Mesenchymal stem cell (in vitro differentiated cells and primary cell): ENCODE data around the gene SOWAHA.

Experiments
- DNase-seq: peaks from one replicate; pipeline ENCODE4 v3.0.0-alpha.2; 2013
- H2AFZ ChIP-seq: one replicate; pipeline ENCODE4 v1.6.1; 2013; ENCODE audit warnings: low read depth, mild to moderate bottlenecking, control low read depth, inconsistent platforms, low read length, moderate library complexity
- H2AK5ac ChIP-seq: 2 replicates; pipeline ENCODE4 v1.6.1; 2013; ENCODE audit warnings: low read length, moderate library complexity, mild to moderate bottlenecking, inconsistent platforms; ENCODE audit not compliant: severe bottlenecking
- H2BK120ac ChIP-seq: one replicate; pipeline ENCODE4 v1.6.1; 2013; ENCODE audit warnings: low read depth, mild to moderate bottlenecking, inconsistent platforms, low read length, moderate library complexity
- H2BK12ac ChIP-seq, 2 experiments: one replicate each; pipeline ENCODE4 v1.6.1; 2013; ENCODE audit warnings: inconsistent platforms in 2 of 2, low read length in 2 of 2, mild to moderate bottlenecking in 2 of 2, moderate library complexity in 2 of 2, control low read depth in 1 of 2
- H2BK15ac ChIP-seq: one replicate; pipeline ENCODE4 v1.6.1; 2013; ENCODE audit warnings: mild to moderate bottlenecking, low read depth, inconsistent platforms; ENCODE audit not compliant: poor library complexity, severe bottlenecking
- H2BK5ac ChIP-seq: 2 replicates; pipeline ENCODE4 v1.6.1; 2013; ENCODE audit warnings: low read depth, mild to moderate bottlenecking, low read length, control low read depth, inconsistent platforms; ENCODE audit not compliant: poor library complexity, severe bottlenecking
- H3K14ac ChIP-seq, 2 experiments: one replicate each; pipeline ENCODE4 v1.6.1; 2013; ENCODE audit warnings: inconsistent platforms in 2 of 2, low read length in 2 of 2, control low read depth in 1 of 2, mild to moderate bottlenecking in 1 of 2, moderate library complexity in 1 of 2
- H3K18ac ChIP-seq, 2 experiments: one replicate each; pipeline ENCODE4 v1.6.1; 2013; ENCODE audit warnings: inconsistent platforms in 2 of 2, low read length in 2 of 2, control low read depth in 1 of 2, low read depth in 1 of 2, mild to moderate bottlenecking in 1 of 2
- H3K23ac ChIP-seq, 2 experiments: one replicate each; pipeline ENCODE4 v1.6.1; 2013; ENCODE audit warnings: inconsistent platforms in 2 of 2, low read length in 2 of 2, mild to moderate bottlenecking in 2 of 2, moderate library complexity in 2 of 2, control low read depth in 1 of 2
- H3K27ac ChIP-seq: 2 replicates; pipeline ENCODE4 v1.5.1; 2013; ENCODE audit warnings: mild to moderate bottlenecking, moderate library complexity, low read length, control low read depth, inconsistent platforms; ENCODE audit not compliant: poor library complexity, severe bottlenecking
- H3K27me3 ChIP-seq, 2 experiments: 2 replicates each; pipeline versions ENCODE4 v1.6.1 to v1.7.0; 2013; ENCODE audit warnings: low read length in 2 of 2, mild to moderate bottlenecking in 2 of 2, moderate library complexity in 2 of 2, control low read depth in 1 of 2, inconsistent platforms in 1 of 2; ENCODE audit not compliant: control insufficient read depth in 1 of 2, insufficient read depth in 1 of 2
- H3K36me3 ChIP-seq, 2 experiments: 2 replicates each; pipeline versions ENCODE4 v1.6.1 to v1.7.0; 2013; ENCODE audit warnings: low read length in 2 of 2, control low read depth in 1 of 2, inconsistent platforms in 1 of 2, low read depth in 1 of 2, mild to moderate bottlenecking in 1 of 2; ENCODE audit not compliant: insufficient read depth in 2 of 2, control insufficient read depth in 1 of 2
- H3K4ac ChIP-seq, 2 experiments: one replicate each; pipeline ENCODE4 v1.6.1; 2013; ENCODE audit warnings: inconsistent platforms in 2 of 2, low read length in 2 of 2, mild to moderate bottlenecking in 2 of 2, moderate library complexity in 2 of 2, control low read depth in 1 of 2, low read depth in 1 of 2
- H3K4me1 ChIP-seq: 2 replicates; pipeline ENCODE4 v1.6.1; 2013; ENCODE audit warnings: low read depth, low read length, control low read depth; ENCODE audit not compliant: control insufficient read depth, insufficient read depth
- H3K4me2 ChIP-seq: 2 replicates; pipeline ENCODE4 v1.6.1; 2013; ENCODE audit warnings: low read length, mild to moderate bottlenecking, inconsistent platforms; ENCODE audit not compliant: poor library complexity, severe bottlenecking
- H3K4me3 ChIP-seq, 2 experiments: 2 replicates each; pipeline versions ENCODE4 v1.5.1 to v1.7.0; 2013; ENCODE audit warnings: low read length in 2 of 2, mild to moderate bottlenecking in 2 of 2, control low read depth in 1 of 2, low read depth in 1 of 2; ENCODE audit not compliant: insufficient read depth in 1 of 2
- H3K79me1 ChIP-seq: replicated peaks from 2 replicates; pipeline ENCODE4 v1.6.1; 2013; ENCODE audit warnings: mild to moderate bottlenecking, control low read depth, low read length, inconsistent platforms; ENCODE audit not compliant: poor library complexity, severe bottlenecking
- H3K9ac ChIP-seq: 2 replicates; pipeline ENCODE4 v1.7.0; 2013; ENCODE audit warnings: mild to moderate bottlenecking, low read length, moderate library complexity
- H3K9me3 ChIP-seq: 2 replicates; pipeline ENCODE4 v1.7.0; 2013; ENCODE audit warnings: mild to moderate bottlenecking, low read length; ENCODE audit not compliant: control insufficient read depth
- H4K8ac ChIP-seq: one replicate; pipeline ENCODE4 v1.6.1; 2013; ENCODE audit warnings: inconsistent platforms, mild to moderate bottlenecking, low read length, moderate library complexity
- H4K91ac ChIP-seq: one replicate; pipeline ENCODE4 v1.6.1; 2013; ENCODE audit warnings: mild to moderate bottlenecking, low read length, inconsistent platforms
- WGBS: methylation state at CpG from one replicate; pipeline ENCODE4 v1.1.7; 2013; ENCODE audit warnings: mixed read lengths; 5-methylcytosine and 5-hydroxymethylcytosine counted together

SOWAHA gene

DNA sequence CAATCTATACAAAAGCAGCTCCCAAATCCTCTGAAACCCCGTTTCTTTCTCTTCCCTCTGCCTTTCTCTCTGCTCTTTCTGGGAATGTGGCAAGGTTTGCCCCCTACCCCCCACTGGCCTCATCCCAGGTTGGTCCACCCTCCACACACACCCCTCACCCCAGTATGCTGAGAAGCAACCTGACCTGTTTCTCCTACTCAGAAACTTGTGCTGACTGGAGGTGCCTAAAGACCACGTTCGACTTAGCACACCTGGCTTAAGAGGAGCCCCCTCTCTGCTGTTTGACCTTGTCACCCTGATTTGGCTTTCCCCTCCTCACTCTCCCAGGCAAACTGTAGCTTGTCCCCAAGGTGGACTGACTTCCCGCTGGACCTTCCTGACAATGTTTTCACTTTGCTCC is 35.0 kb upstream of the SOWAHA start:
- Histone ChIP-seq H3K9me3 (no peaks in the 10 kb centered on the region), H3K4me3 (peak overlapping the region in 1 of 2 experiments; percentile 85), H3K4me2 (peak overlapping the region; percentile 97), H3K23ac (peak overlapping the region in 1 of 2 experiments; percentile 11), H3K27ac (no peak overlapping the region), H3K18ac (no peak overlapping the region), H2AFZ (no peak overlapping the region), H3K14ac (no peak overlapping the region), H2BK12ac (no peak overlapping the region), H3K4me1 (peaks cover 37% of the 10 kb centered on the region), H3K4ac (no peak overlapping the region), H2BK5ac (no peak overlapping the region), H2BK15ac (no peak overlapping the region), H2BK120ac (no peak overlapping the region), H4K8ac (peak overlapping the region; percentile 95), H3K9ac (no peak overlapping the region), H4K91ac (peak overlapping the region; percentile 52), H2AK5ac (peak overlapping the region; percentile 37), H3K79me1 (peaks cover 27% of the 10 kb centered on the region), H3K36me3 (peaks cover 0 to 11% of the 10 kb centered on the region in 2 experiments), H3K27me3 (peaks cover 0 to 9% of the 10 kb centered on the region in 2 experiments)
- DNase-seq: no peak
- WGBS: 85% methylated on average over 3 of the region's 4 CpGs

DNA sequence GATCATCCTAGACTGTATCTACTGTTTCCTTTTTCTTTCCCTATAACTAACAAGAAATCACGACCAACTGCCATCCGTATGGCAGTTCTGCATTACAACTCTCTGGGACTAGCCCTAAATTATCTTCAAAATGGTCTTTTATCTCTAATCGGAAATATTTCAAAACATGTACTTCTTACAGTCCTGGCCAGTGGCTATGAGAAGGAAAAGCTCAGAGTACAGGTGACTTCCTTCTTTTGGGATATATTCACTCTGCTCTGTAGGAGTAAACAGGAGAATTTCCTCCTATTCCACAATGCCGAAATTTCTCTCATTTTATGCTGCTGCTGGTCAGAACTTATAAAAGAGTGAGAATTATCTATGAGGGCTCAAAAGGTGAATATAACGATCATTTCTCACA is 34.2 kb upstream of the SOWAHA start:
- 95% methylated on average over 4 of the region's 5 CpGs for WGBS
- Histone ChIP-seq H2AK5ac (no peak overlapping the region), H2BK5ac (no peak overlapping the region)

DNA sequence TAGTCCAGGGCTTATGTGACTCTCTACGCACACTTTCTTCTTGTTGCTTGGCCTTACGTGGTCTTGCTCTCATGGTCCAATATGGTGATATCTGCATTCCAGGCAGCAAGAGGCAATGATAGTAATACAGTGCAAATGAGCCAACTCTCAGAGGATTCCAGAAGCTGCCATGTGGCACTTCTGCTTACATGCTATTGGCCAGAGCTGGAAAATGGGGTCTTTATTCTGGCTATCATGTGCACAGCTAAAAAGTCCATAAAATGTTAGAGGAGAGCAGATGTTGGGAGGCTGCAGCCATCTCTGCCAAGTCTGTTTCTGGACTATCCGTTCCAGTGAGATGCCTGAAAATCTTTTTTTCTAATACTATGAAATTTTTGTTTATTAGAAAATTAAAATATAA is 33.1 kb upstream of the SOWAHA start:
- 99% methylated on average over 2 of the region's 3 CpGs for WGBS
- no peaks in the 10 kb centered on the region for H3K36me3 ChIP-seq
- no peak overlapping the region for H2BK15ac ChIP-seq
- H3K79me1 ChIP-seq: peaks cover 9% of the 10 kb centered on the region
- no peak overlapping the region for H2BK12ac ChIP-seq
- no peak overlapping the region for H3K4me3 ChIP-seq
- no peak overlapping the region for H3K18ac ChIP-seq
- no peak overlapping the region for H3K9ac ChIP-seq
- H4K91ac ChIP-seq: no peak overlapping the region
- no peak overlapping the region for H2AK5ac ChIP-seq
- H3K23ac ChIP-seq: peak overlapping the region in 1 of 2 experiments; percentile 46
- H2AFZ ChIP-seq: no peak overlapping the region
- peaks cover 0 to 9% of the 10 kb centered on the region in 2 experiments for H3K27me3 ChIP-seq
- no peak overlapping the region for H4K8ac ChIP-seq
- H2BK5ac ChIP-seq: no peak overlapping the region
- no peak overlapping the region for H3K27ac ChIP-seq
- H3K4me1 ChIP-seq: peaks cover 20% of the 10 kb centered on the region
- no peaks in the 10 kb centered on the region for H3K9me3 ChIP-seq
- H3K4me2 ChIP-seq: no peak overlapping the region
- no peak for DNase-seq
- no peak overlapping the region for H2BK120ac ChIP-seq
- no peak overlapping the region for H3K4ac ChIP-seq
- peak overlapping the region in 1 of 2 experiments; percentile 68 for H3K14ac ChIP-seq

More for the DNA sequence above, 34.2 kb upstream of the SOWAHA start:
- H3K9me3 ChIP-seq: no peaks in the 10 kb centered on the region
- H3K14ac ChIP-seq: no peak overlapping the region
- no peak overlapping the region for H3K23ac ChIP-seq
- no peak overlapping the region for H3K4ac ChIP-seq
- no peak overlapping the region for H2BK15ac ChIP-seq
- no peak overlapping the region for H2BK12ac ChIP-seq
- H3K4me1 ChIP-seq: peaks cover 30% of the 10 kb centered on the region
- no peak overlapping the region for H4K91ac ChIP-seq
- no peak overlapping the region for H2BK120ac ChIP-seq
- no peak overlapping the region for H3K4me2 ChIP-seq
- peaks cover 0 to 9% of the 10 kb centered on the region in 2 experiments for H3K27me3 ChIP-seq
- DNase-seq: no peak
- no peak overlapping the region for H3K27ac ChIP-seq
- no peak overlapping the region for H3K9ac ChIP-seq
- H4K8ac ChIP-seq: no peak overlapping the region
- peaks cover 0 to 6% of the 10 kb centered on the region in 2 experiments for H3K36me3 ChIP-seq
- H2AFZ ChIP-seq: no peak overlapping the region
- H3K4me3 ChIP-seq: no peak overlapping the region
- H3K79me1 ChIP-seq: peaks cover 20% of the 10 kb centered on the region
- H3K18ac ChIP-seq: no peak overlapping the region

DNA sequence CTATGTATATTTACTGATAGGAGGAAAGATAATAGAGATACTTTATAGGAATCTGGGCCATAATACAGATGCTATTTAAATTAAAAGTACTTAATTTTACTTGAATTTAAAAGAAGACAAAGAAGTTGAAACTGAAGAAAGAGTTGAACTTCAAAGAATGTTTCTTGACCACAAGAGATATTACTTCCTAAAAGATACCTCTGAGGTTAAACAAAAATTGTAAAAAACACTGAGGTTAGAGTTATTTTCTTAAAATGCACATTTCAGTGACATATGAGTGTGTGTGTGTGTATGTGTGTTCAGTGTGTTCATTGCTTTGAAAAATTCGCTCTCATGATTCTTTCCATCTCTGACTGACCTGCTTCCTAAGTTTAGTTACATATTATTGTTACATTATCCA is 32.5 kb upstream of the SOWAHA start:
- H3K23ac ChIP-seq: no peak overlapping the region
- H3K27ac ChIP-seq: no peak overlapping the region
- no peak overlapping the region for H3K18ac ChIP-seq
- H3K4ac ChIP-seq: no peak overlapping the region
- DNase-seq: no peak
- H3K14ac ChIP-seq: no peak overlapping the region
- no peak overlapping the region for H2BK15ac ChIP-seq
- H2AK5ac ChIP-seq: no peak overlapping the region
- no peaks in the 10 kb centered on the region for H3K9me3 ChIP-seq
- H3K4me2 ChIP-seq: no peak overlapping the region
- WGBS: no CpG with 5 or more reads among the region's 1 CpG
- no peak overlapping the region for H4K8ac ChIP-seq
- H3K9ac ChIP-seq: no peak overlapping the region
- no peak overlapping the region for H2BK120ac ChIP-seq
- H3K79me1 ChIP-seq: peaks cover 8% of the 10 kb centered on the region
- no peak overlapping the region for H2BK12ac ChIP-seq
- H3K36me3 ChIP-seq: no peaks in the 10 kb centered on the region
- H3K4me1 ChIP-seq: peaks cover 17% of the 10 kb centered on the region
- no peak overlapping the region for H4K91ac ChIP-seq
- no peak overlapping the region for H2AFZ ChIP-seq
- no peak overlapping the region for H2BK5ac ChIP-seq
- no peak overlapping the region for H3K4me3 ChIP-seq
- peaks cover 0 to 9% of the 10 kb centered on the region in 2 experiments for H3K27me3 ChIP-seq
